ENCODE data around the gene SEC63. TPM values are rescaled to one million over a fixed set of nuclear protein-coding genes. Genes with fewer than 3 reads are reported as not detected.

The SEC63 gene
- total and polyA plus RNA-seq, 2 of the 4 experiments (the other 2 are of a cell fraction) = 8.6 to 22.4 TPM

DNA sequence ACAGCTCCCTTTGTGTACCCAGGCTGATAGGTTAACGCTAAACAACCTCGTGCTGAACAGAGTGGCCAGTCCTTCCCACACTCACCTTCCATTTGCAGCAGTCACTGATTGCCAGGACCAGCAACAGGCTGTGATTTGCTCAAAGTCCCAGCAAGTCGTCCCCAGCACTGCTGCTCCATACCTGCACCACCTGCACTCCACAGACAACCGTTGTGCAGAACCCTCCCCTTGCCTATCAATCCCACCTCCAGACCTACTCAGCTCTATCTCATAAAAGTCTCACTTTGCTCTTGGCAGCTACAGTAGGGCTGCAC, 90.7 kb downstream of the SEC63 start:
- DNase-seq = no peak
- ChIA-PET CTCF (interaction anchor here (1.0 kb wide), 1 partner anchor 15 kb away, joined by 4 read pairs; no protein-coding TSS in a partner anchor), POLR2A (ENCODE audit: unreplicated experiment) (interaction anchor here (0.6 kb wide), 1 partner anchor 14 kb away, joined by 3 read pairs; no protein-coding TSS in a partner anchor)
- Histone ChIP-seq H3K4me2 (ENCODE audit: low read depth, low read length) (no peak overlapping the region), H4K20me1 (ENCODE audit: insufficient read depth, low read length) (peaks cover 5% of the 10 kb centered on the region), H3K9me1 (ENCODE audit: insufficient read depth, low read length) (peaks cover 8% of the 10 kb centered on the region; the same call in 1 of the 2 replicates), H3K14ac (replicated peaks; ENCODE audit: low read depth, low read length) (no peak overlapping the region), H3K4ac (ENCODE audit: low read depth, low read length) (no peak overlapping the region; the same call in 1 of the 2 replicates), H2AK5ac (ENCODE audit: low read depth, low read length) (no peak overlapping the region; the same call in 1 of the 2 replicates), H2BK20ac (ENCODE audit: low read depth, low read length) (no peak overlapping the region), H3K9me3 (ENCODE audit: control insufficient read depth, insufficient read depth, low read length) (no peaks in the 10 kb centered on the region), H3K56ac (ENCODE audit: extremely low read depth, insufficient read depth, low read length) (no peak overlapping the region), H3K79me1 (ENCODE audit: low read depth in 1 of 2, low read length in 2 of 2) (peaks cover 0 to 7% of the 10 kb centered on the region in 2 experiments; a peak in 1 of 4 replicates), H3K36me3 (ENCODE audit: control insufficient read depth, insufficient read depth, low read length) (peaks cover 8% of the 10 kb centered on the region), H3K9ac (ENCODE audit: low read depth, low read length) (no peak overlapping the region), H2BK15ac (ENCODE audit: low read depth, low read length) (no peak overlapping the region), H3K27me3 (ENCODE audit: control insufficient read depth, insufficient read depth, low read length) (no peaks in the 10 kb centered on the region), H2AFZ (replicated peaks; ENCODE audit: low read length, poor library complexity) (no peak overlapping the region), H2BK5ac (ENCODE audit: low read depth, low read length, poor library complexity, severe bottlenecking) (no peak overlapping the region), H3K18ac (ENCODE audit: low read depth, low read length) (no peak overlapping the region), H4K5ac (ENCODE audit: low read depth, low read length) (no peak overlapping the region), H2BK120ac (ENCODE audit: low read depth, low read length) (no peak overlapping the region), H4K8ac (ENCODE audit: low read depth in 2 of 2, low read length in 2 of 2) (no peak overlapping the region), H4K91ac (ENCODE audit: insufficient read depth, low read depth, low read length) (no peak overlapping the region), H3K4me3 (ENCODE audit: insufficient read depth, low read depth, low read length) (no peak overlapping the region), H3K4me1 (ENCODE audit: control insufficient read depth, insufficient read depth, low read length) (peaks cover 3% of the 10 kb centered on the region; the same call in 1 of the 2 replicates), H2AK9ac (replicated peaks; ENCODE audit: low read depth, low read length, poor library complexity) (no peak overlapping the region), H3K27ac (ENCODE audit: insufficient read depth, low read length) (no peak overlapping the region), H3K23ac (ENCODE audit: low read depth, low read length) (no peak overlapping the region)
- 39% methylated on average over 4 of the region's 4 CpGs; no CpG with 5 or more reads in 1 of the 2 experiments for WGBS, 2 experiments (ENCODE audit: extremely low coverage in 2 of 2, insufficient read length in 1 of 2)
- in situ Hi-C loops (cut with MboI; ENCODE audit: low sequenced_read_pairs) = no loop called here
- no peak for ATAC-seq (ENCODE audit: low read depth)
- TF ChIP-seq RAD21 (IDR thresholded peaks at IDR 0.05; ENCODE audit: low read length) (no peak), RCOR1 (IDR thresholded peaks at IDR 0.05; ENCODE audit: insufficient replicate concordance, low read length) (no peak), SMC3 (IDR thresholded peaks at IDR 0.05; ENCODE audit: low read depth, low read length) (no peak), MAZ (IDR thresholded peaks at IDR 0.05; ENCODE audit: borderline replicate concordance, low read depth, low read length) (no peak), CHD1 (IDR thresholded peaks at IDR 0.05; ENCODE audit: low read depth, low read length) (no peak), CEBPB (IDR thresholded peaks at IDR 0.05; ENCODE audit: low read depth, low read length) (no peak), POLR2A (IDR thresholded peaks at IDR 0.05; ENCODE audit: low read depth, low read length) (no peak), FOS (IDR thresholded peaks at IDR 0.05; ENCODE audit: low read depth, low read length) (no peak), NFE2L2 (IDR thresholded peaks at IDR 0.05; ENCODE audit: low read depth, low read length) (no peak), MAFK (IDR thresholded peaks at IDR 0.05; ENCODE audit: low read depth, low read length) (no peak)
- TF ChIP-seq, protein P1, sequence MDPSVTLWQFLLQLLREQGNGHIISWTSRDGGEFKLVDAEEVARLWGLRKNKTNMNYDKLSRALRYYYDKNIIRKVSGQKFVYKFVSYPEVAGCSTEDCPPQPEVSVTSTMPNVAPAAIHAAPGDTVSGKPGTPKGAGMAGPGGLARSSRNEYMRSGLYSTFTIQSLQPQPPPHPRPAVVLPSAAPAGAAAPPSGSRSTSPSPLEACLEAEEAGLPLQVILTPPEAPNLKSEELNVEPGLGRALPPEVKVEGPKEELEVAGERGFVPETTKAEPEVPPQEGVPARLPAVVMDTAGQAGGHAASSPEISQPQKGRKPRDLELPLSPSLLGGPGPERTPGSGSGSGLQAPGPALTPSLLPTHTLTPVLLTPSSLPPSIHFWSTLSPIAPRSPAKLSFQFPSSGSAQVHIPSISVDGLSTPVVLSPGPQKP (IDR thresholded peaks at IDR 0.05; ENCODE audit: borderline replicate concordance, low read depth, low read length) = no peak
- TF ChIP-seq, protein P2, sequence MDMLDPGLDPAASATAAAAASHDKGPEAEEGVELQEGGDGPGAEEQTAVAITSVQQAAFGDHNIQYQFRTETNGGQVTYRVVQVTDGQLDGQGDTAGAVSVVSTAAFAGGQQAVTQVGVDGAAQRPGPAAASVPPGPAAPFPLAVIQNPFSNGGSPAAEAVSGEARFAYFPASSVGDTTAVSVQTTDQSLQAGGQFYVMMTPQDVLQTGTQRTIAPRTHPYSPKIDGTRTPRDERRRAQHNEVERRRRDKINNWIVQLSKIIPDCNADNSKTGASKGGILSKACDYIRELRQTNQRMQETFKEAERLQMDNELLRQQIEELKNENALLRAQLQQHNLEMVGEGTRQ (IDR thresholded peaks at IDR 0.05; ENCODE audit: low read depth, low read length) = no peak
- TF ChIP-seq, protein P3, sequence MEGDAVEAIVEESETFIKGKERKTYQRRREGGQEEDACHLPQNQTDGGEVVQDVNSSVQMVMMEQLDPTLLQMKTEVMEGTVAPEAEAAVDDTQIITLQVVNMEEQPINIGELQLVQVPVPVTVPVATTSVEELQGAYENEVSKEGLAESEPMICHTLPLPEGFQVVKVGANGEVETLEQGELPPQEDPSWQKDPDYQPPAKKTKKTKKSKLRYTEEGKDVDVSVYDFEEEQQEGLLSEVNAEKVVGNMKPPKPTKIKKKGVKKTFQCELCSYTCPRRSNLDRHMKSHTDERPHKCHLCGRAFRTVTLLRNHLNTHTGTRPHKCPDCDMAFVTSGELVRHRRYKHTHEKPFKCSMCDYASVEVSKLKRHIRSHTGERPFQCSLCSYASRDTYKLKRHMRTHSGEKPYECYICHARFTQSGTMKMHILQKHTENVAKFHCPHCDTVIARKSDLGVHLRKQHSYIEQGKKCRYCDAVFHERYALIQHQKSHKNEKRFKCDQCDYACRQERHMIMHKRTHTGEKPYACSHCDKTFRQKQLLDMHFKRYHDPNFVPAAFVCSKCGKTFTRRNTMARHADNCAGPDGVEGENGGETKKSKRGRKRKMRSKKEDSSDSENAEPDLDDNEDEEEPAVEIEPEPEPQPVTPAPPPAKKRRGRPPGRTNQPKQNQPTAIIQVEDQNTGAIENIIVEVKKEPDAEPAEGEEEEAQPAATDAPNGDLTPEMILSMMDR (conservative IDR thresholded peaks at IDR 0.05; ENCODE audit: low read depth, low read length) = no peak
- dilution Hi-C loops (cut with HindIII; ENCODE audit: low sequenced_read_pairs, unreplicated experiment) = no loop called here
- no TSS peak for BruUV-seq (replicated peaks)
- intact Hi-C loops (cut with micrococcal nuclease) = loop anchor here (5.0 kb wide), 1 partner anchor 190 kb away; no protein-coding TSS in a partner anchor
